ENCODE data around the gene VAV2. TPM values are rescaled to one million over a fixed set of nuclear protein-coding genes. Genes with fewer than 3 reads are reported as not detected.
A peak's percentile ranks its signal among the peaks of the same experiment; 100 is the strongest.

Gene VAV2
- total and polyA plus RNA-seq, 9 of the 15 experiments (the other 6 are each of a cell fraction or from before 2014, with no cell fraction given), result 0.01 to 2.7 (median 1.0) TPM; not detected in 1

DNA sequence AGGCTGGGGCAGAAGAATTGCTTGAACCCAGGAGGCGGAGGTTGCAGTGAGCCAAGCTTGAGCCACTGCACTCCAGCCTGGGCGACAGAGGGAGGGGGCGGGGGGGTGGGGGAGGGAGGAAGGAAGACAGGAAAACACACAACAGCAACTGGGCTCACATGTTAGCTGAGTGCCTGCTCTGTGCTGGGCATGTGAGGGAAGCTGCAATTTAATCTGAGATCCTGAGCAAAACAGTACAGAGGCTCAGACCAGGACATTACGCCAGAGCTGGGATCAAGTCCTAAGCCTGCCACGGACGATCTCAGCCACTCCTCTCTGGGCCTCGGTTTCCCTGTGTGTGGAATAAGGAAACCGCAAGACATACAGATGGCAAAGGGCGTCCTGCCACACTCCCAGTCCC lies 119.1 kb downstream of the VAV2 start (continued):
- TF ChIP-seq XRCC4 (IDR thresholded peaks at IDR 0.05; ENCODE audit: extremely low read depth, insufficient read depth, insufficient read length) (no peak), ZNF445 (CRISPR knock-in tag; IDR thresholded peaks at IDR 0.05; ENCODE audit: low read depth) (no peak), HDAC6 (IDR thresholded peaks at IDR 0.05; ENCODE audit: low read depth, low read length) (no peak)

DNA sequence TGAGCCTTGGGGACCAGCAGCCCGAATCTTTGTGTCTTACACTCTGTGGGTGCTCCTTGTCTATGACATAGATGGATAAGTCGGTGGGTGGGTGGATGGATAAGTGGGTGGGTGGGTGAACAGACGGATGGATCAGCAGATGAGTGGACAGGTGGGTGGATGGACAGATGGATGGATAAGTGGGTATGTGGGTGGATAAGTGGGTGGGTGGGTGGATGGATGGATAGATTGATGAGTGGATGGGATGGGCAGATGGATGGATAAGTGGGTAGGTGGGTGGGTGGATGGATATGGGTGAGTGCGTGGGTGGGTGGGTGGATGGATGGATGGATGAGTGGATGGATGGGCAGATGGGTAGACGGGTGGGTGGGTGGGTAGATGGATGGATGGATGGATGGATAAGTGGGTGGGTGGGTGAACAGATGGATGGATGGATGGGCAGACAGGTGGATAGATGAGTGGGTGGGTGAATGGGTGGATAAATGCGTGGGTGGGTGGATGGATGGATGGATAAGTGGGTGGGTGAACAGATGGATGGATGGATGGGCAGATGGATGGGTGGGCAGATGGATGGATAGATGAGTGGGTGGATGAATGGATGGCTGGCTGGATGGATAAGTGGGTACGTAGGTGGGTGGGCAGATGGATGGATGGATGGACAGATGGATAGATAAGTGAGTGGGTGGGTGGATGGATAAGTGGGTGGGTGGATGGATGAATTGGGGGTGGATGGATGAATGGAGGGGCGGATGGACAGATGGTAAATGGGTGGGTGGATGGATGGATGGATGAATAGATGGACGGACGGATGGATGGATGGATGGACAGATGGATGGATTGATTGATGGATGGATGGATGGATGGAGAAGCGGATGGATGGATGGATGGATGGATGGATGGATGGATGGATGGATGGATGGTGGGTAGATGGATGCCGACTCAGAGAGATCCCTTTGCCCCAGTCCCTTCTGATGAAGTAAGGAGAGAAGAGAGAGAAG lies 121.2 kb downstream of the VAV2 start:
- Histone ChIP-seq H3K27ac (ENCODE audit: extremely low read depth, low read depth, low read length) (no peak overlapping the region), H4K20me1 (replicated peaks; ENCODE audit: control insufficient read depth, insufficient read depth, low read length) (peaks cover 51% of the 10 kb centered on the region), H3K4me1 (replicated peaks in 1 of 2; ENCODE audit: control insufficient read depth in 2 of 2, insufficient read depth in 2 of 2, low read length in 2 of 2) (peaks cover 9 to 10% of the 10 kb centered on the region in 2 experiments; a peak in 4 of 5 replicates), H3K79me2 (ENCODE audit: control insufficient read depth, insufficient read depth, low read length) (no peaks in the 10 kb centered on the region), H3K36me3 (ENCODE audit: control insufficient read depth, insufficient read depth, low read length) (no peaks in the 10 kb centered on the region), H3K4me3 (no peak overlapping the region), H3K9me3 (replicated peaks; ENCODE audit: control insufficient read depth, insufficient read depth, low read depth, low read length) (no peaks in the 10 kb centered on the region), H3K27me3 (ENCODE audit: control insufficient read depth in 2 of 2, insufficient read depth in 2 of 2, low read length in 2 of 2) (peaks cover 14 to 55% of the 10 kb centered on the region in 2 experiments; a peak in 4 of 5 replicates), H3K4me2 (ENCODE audit: insufficient read depth, low read length) (no peak overlapping the region), H3K9ac (ENCODE audit: insufficient read depth in 1 of 2, low read depth in 2 of 2, low read length in 2 of 2) (no peak overlapping the region), H2AFZ (ENCODE audit: low read depth, low read length) (no peak overlapping the region), H3K9me1 (ENCODE audit: control insufficient read depth, insufficient read depth, low read length) (no peaks in the 10 kb centered on the region)
- in situ Hi-C loops (cut with MboI) (no loop called here), intact Hi-C loops (cut with micrococcal nuclease) (no loop called here)
- no peak for ATAC-seq
- ChIA-PET CTCF (ENCODE audit: low intra/inter-chr PET ratio) (no interaction called here), POLR2A (no interaction called here)
- WGBS (ENCODE audit: insufficient coverage, low coverage, missing lambda C conversion rate), result 9% methylated on average over 7 of the region's 12 CpGs
- TF ChIP-seq SMC3 (conservative IDR thresholded peaks at IDR 0.05; ENCODE audit: insufficient read depth, low read depth, low read length) (no peak), XRCC5 (IDR thresholded peaks at IDR 0.05; ENCODE audit: low read depth, low read length) (no peak), EGR1 (conservative IDR thresholded peaks at IDR 0.05) (peak; percentile 61), SP1 (CRISPR knock-in tag; IDR thresholded peaks at IDR 0.05) (no peak), ETV6 (IDR thresholded peaks at IDR 0.05; ENCODE audit: borderline replicate concordance in 1 of 2, low read depth in 2 of 2, low read length in 1 of 2) (no peak), ETV6 (CRISPR knock-in tag; IDR thresholded peaks at IDR 0.05; ENCODE audit: borderline replicate concordance) (no peak), ERF (CRISPR knock-in tag; IDR thresholded peaks at IDR 0.05) (no peak), ARID3B (CRISPR knock-in tag; IDR thresholded peaks at IDR 0.05; ENCODE audit: borderline replicate concordance) (no peak)
- TF ChIP-seq, protein P1, sequence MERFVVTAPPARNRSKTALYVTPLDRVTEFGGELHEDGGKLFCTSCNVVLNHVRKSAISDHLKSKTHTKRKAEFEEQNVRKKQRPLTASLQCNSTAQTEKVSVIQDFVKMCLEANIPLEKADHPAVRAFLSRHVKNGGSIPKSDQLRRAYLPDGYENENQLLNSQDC (CRISPR knock-in tag; IDR thresholded peaks at IDR 0.05), result no peak
- no TSS peak for BruUV-seq (replicated peaks)
- no peak for DNase-seq (ENCODE audit: extremely low read depth in 1 of 4, low spot score in 3 of 4)
- no peak for FAIRE-seq

Data from K562 (cell line).